HG02981 (cell line): ENCODE measurements around the gene PRKCSH.
"Not testable (repeated sequence)": the region's sequence is repeated elsewhere in the genome, so short reads cannot be mapped to it uniquely, and the experiment has no call there.

Source experiments
- ATAC-seq: cut with Tn5 transposase; IDR thresholded peaks from one replicate; pipeline ENCODE4 v1.9.1; 2021; ENCODE audit warnings: mild to moderate bottlenecking, moderate library complexity; ENCODE audit not compliant: unreplicated experiment

Gene PRKCSH

DNA sequence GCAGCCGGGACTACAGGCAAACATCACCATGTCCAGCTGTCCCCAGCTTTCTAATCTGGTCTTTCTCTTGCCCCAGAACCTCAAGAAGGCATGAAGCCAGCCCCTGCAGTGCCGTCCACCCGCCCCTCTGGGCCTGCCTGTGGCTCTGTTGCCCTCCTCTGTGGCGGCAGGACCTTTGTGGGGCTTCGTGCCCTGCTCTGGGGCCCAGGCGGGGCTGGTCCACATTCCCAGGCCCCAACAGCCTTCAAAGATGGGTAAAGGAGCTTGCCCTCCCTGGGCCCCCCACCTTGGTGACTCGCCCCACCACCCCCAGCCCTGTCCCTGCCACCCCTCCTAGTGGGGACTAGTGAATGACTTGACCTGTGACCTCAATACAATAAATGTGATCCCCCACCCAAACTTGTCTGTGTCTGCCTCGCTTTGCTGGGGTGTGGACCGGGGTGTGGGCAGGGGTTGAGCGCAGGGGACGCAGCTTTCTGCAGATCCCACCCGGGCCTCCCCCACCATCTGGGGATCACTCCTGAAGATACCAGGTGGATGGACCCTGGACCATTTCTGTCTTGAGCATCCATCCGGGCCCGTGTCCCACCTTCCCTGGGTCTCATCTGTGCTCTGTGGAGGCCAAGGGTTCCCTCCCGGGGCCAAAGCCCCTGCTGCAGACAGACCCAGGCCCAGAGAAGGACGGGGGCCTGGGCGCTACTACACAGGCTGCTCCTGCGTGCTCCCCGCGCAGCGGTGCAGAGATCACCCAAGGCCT, 15.3 kb downstream of the PRKCSH start:
- no peak for ATAC-seq

DNA sequence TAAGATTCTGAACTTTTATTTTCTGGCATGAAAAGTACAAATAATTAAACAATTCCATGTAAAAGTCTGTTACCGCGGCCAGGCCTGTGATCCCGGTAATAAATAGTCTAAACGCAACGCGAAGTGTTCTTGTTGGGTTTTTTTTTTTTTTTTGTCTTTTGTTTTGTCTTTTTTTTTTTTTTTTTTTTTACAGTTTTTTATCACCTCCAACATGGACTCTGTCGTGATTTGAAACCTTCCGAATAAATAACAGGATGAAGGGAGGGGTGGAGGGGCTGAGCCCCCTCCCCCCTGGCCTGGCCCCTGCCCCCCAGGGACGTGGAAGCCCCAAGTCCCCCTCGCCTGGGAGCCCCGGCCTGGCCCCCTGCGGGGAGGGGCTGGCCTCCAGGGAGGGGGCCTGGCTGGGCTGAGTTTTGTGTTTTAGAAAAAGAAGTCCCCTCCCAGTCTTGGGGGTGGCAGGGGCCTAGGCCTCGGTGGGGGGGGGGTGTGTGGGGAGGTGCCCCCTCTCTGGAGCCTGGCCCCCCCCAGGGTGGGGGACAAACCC, 16.0 kb downstream of the PRKCSH start:
- no peak for ATAC-seq

DNA sequence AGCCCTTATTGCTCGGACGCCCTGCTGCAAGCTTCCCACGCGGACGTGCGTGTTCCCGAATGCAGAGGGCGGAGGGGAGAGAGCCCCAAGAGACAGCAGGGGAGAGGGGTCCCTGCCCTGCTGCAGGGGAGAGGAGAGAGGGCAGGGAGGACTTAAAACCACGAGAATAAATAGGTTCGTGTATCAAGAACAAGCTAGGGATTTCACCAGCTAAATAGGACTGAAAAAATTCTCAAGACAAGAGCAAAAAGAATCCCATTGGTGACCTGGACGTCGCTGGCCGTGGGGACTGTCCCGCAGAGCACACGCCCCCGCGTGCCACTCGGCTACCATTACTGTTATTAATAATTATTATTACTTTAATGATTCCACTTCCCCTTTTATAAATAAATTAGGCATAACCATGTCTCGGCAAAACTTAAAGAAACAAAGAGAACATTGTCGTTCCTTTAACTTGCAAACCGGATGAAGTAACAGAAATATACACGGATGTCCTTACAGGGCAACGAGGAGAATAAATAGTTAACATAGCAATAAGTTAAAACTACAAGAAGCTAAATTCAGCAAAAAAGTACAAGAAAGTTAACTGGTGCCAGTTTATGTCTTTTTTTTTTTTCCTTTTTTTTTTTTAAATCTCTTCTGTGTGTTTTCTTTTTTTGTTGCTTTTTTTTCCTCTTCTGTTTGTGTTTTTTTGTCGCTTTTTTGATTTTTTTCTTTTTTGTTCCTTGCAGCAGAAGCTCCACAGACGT, 16.6 kb downstream of the PRKCSH start:
- ATAC-seq = no peak

DNA sequence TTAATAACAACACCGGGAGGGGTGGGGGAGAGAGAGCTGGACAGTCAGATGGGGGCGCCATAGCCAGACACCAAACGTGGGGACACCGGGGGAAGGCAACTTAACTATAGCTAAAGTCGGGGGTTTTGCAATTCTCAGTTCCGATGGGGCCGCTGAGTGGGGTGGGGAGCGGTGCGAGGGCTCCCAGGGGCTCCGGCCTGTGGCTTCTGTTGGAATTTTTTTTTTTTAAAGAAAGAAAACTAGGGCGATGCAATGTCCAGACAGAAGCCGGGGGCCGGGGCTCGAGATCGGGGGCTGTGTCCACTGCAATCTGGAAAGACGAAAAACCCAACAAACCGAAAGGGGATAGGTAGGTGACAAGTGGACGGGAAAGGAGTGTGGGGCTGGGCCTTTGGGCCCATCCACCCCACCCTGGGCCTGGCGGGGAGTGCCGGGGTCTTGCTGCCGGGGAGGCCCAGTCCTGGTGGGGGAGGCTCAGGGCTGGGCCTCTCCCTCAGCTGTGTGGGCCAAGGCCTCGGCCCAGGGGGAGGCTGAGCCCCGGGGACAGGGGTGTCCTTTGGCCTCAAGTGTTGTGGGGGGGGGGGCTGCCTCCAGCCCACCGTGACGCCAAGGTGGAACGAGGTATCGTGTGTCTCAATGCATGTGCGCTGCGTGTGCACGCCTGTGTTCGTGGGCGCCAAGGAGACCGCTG, 17.3 kb downstream of the PRKCSH start:
- ATAC-seq = no peak

DNA sequence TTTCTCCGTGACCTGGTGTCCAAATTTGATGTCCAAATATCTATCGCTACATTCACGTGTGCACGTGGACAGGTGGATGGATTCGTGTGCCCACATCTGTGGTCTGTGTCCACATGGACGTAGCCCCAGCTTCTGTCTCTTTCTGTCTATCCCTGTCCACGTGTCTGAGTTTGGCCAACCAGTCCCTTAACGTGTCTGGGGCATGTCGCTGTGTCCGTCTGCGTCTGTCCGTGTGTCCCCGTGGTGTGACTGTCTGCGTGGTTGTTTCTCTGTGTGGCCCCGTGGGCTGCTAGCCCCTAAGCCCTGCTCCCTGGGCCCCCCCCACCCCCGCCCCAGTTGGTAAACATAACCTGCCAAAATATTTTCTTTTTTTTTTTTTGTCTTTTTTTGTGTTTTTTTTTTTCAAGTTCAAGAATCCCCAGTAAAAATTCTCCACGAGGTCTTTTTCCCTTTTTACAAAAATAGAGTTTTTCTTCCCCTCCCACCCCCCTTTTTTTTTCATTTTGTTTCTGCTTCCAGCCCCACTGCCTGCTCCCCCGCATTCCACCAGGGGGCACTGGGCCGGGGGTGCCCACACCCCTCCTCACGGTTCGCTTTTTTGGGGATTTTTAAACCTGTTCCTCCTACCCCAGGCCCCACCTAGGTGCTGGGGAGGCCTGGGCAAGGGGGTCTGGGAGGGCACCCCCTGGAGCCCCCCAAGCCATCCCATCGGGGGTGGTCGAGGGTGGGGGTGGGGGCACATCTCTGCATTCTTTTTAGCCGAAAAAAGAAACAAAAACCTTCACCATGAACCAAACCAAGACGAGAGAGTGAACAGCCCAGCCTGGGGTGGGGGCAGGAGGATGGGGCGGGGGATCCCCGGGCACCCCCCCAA, 18.3 kb downstream of the PRKCSH start:
- ATAC-seq = no peak

DNA sequence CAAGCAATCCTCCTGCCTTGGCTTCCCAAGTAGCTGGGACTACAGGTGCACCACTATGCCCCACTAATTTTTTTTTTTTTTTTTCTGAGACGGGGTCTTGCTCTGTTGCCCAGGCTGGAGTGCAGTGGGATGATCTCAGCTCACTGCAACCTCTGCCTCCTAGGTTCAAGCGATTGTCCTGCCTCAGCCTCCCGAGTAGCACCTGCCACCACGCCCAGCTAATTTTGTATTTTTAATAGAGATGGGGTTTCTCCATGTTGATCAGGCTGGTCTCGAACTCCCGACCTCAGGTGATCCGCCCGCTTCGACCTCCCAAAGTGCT, 19.8 kb downstream of the PRKCSH start:
- not testable (repeated sequence) for ATAC-seq

DNA sequence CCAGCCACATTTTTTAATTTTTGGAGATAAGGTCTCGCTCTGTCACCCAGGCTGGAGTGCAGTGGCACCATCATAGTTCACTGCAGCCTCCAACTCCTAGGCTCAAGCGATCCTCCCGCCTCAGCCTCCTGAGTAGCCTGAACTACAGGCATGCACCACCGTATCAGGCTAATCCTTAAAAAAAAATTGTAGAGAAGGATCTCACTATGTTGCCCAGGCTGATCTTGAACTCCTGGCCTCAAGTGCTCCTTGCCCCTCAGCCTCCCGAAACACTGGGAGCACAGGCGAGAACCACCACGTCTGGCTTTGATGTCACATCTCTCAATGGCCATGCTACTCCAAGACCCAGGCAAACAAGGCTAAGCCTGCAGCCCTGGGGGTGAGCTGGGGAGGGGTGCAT, 21.2 kb downstream of the PRKCSH start:
- ATAC-seq = no peak

DNA sequence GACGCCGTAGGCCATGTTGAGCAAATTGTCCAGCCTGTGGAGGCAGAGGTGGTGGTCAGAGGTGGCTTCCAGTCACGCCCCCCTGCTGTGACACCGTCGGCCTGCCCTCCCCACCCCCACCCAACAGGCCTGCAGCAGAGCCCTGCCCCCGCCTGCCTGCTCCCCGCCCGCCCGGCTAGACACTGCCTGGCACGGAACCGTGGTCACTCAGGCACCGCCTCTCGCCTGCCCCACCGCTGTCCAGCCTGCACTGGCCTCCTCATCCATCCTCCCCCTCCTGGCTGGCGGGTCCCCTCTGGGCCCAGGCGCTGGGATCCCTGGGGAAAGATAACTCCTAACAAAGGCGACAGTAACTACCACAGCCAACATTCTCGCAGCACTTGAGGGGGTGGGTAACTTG, 21.7 kb downstream of the PRKCSH start:
- ATAC-seq = no peak

DNA sequence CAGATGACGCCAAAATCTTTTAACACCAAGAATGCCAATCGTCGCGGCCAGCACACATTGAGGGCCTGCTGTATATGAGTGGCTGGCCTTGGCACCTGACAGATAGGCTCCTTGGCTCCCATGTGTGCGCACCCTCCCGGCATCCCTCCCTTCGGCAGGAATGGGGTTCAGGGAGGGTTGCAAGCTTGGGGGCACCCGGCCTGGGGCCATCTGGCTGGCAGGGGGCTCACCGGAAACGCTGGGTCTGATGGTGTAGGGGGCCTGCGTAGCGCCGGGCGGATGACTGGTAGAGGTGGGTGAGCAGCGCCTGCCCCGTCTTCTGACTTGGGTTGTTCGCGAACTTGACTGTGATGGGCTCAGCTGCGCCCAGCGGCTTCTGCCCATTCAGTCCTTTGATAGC, 22.4 kb downstream of the PRKCSH start:
- no peak for ATAC-seq

DNA sequence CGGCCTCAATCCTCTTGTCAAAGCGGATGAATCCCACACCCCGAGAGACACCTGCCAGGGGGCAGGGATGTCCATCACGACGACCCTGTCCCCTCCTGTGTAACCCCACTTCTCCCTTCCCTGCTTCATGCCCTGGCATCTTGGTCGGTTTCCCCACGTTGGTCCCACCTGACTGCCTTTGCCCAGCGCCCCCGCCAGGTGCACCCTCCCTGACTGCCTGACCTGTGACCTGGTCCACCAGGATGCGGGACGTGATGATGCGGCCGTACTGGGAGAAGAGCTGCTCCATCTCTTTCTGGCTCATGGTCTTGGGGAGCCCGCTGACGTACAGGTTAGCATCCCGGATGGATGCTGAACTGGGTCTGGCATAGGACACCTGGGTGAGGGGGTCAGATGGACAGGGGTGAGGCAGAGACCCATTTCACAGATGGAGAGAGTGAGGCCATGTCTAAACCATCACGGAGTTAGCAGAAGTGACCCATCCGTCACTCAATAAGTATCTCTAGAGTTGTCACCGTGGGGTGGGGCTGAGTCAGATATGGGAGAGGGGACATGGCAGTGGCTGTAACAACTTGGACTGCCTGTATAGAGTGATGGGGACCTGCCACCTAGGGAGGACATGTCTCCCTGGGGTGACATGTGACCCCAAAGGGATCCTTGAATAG, 22.9 kb downstream of the PRKCSH start:
- no peak for ATAC-seq

DNA sequence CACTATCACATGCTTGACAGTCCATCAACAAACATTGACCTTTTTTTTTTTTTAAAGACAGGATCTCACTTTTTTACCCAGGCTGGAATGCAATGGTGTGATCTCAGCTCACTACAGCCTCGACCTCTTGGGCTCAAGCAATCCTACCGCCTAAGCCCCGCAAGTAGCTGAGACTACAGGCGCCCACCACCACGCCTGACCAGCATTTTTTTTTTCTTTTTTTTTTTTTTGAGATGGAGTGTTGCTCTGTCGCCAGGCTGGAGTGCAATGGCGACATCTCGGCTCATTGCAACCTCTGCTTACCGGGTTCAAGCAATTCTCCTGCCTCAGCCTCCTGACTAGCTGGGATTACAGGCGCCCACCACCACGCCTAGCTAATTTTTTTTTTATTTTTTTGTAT, 23.5 kb downstream of the PRKCSH start:
- not testable (repeated sequence) for ATAC-seq

DNA sequence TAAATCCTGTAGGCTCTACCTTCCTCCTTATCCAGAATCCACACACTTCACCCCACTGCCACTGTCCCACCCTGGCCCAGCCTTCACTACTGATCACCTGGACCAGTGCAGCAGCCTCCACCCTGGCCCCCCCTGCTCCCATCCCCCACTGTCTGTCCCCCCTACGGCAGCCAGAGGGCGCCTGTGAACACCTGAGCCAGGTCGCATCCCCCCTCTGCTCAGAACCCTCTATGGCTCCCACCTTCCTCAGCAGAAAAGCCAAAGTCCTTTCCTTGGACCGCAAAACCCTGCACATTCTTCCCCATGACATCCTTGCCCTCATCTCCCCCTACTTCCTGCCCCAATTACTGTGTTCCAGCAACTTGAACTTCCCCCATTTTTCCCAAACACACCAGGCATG, 24.8 kb downstream of the PRKCSH start:
- ATAC-seq = no peak

DNA sequence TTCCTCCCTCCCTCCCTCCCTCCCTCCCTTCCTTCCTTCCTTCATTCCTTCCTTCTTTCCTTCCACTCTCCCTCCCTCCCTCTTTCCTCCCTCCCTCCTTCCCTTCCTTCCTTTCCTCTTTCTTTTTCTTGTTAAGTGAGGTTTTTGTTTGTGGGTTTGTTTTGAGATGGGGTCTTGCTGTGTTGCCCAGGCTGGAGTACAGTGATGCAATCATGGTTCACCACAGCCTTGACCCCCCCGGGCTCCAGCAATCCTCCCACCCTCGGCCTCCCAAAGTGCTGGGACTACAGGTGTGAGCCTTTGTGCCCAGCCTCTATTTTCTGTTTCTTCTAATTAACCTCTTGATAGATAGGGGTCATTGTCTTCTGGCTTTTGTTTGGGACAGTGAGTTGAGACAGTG, 26.0 kb downstream of the PRKCSH start:
- no peak for ATAC-seq

DNA sequence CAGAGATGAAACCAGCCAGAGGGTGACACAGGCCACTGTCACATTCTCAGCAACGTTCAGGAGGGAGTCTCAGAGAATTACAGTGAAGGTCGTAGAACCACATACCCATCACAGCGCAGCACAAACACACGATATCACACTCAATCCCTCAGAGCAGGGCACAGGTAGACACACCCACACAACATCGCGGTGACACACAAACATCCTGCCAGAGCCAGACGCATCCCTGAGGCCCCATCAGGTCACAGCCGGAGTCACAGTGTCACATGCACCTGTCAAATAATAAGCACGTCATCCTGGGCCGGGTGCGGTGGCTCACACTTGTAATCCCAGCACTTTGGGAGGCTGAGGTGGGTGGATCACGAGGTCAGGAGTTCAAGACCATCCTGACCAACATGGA, 28.0 kb downstream of the PRKCSH start:
- ATAC-seq = no peak

DNA sequence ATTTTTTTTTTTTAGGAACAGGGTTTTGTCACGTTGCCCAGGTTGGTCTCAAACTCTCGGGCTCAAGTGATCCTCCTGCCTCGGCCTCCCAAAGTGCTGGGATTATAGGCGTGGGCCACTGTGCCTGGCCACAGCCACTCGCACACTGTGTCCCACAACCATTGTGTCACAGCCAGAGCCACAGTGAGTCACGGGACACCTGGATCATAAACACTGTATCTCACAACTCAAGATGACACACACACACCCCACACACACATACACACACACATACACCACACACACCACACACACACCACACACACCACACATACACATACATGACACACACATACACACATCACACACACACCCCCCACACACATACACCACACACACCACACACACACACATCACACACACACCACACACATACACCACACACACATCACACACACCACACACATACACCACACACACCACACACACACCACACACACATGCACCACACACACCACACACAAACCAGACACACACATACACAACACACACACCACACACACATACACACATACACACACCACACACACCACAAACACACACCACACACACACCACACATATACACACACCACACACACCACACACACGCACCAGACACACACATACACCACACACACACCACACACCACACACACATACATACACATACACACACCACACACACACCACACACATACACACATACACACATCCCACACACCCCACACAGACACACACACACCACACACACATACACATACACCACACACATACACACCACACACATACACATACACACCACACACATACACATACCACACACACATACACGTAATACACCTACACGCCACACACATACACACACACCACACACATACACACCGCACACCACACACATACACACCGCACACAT, 29.2 kb downstream of the PRKCSH start:
- ATAC-seq = no peak

DNA sequence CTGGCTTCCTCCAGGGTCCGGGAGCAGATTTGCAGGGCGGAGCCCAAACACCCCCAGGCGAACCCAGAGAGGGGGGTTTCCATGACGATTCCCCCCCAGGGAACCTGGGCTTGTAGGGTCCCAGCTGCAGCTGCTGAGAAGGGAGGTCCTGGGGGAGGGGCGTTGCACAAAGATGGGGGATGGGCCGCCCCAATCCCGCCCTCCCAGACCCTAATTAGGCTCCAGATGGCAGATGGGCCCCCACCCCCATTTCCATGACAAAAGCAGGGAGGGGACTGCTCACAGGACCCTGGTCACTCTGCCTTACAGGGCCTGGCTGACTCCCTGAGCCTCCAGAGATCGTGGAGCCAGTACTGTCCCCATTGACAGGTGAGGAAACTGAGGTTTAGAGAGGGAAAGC, 30.2 kb downstream of the PRKCSH start:
- ATAC-seq = no peak

DNA sequence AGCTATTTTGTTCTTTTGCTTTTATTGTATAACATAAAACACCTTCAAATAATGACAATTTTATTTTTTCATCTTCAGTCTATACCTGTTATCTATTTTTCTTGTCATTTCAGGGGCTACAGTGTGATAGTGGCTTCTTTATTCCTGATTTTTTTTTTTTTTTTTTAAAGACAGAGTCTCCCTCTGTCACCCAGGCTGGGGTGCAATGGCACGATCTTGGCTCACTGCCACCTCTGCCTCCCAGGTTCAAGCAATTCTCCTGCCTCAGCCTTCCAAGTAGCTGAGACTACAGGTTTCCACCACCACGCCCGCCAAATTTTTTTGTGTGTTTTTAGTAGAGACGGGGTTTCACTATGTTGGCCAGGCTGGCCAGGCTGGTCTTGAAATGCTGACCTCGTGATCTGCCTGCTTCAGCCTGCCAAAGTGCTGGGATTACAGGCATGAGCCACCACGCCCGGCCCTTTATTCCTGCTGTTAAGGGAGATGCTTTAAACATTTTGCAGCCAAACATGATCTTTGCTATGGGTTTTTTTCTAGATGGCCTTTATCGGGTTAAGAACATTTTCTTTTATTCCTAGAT, 32.9 kb downstream of the PRKCSH start:
- not testable (repeated sequence) for ATAC-seq

DNA sequence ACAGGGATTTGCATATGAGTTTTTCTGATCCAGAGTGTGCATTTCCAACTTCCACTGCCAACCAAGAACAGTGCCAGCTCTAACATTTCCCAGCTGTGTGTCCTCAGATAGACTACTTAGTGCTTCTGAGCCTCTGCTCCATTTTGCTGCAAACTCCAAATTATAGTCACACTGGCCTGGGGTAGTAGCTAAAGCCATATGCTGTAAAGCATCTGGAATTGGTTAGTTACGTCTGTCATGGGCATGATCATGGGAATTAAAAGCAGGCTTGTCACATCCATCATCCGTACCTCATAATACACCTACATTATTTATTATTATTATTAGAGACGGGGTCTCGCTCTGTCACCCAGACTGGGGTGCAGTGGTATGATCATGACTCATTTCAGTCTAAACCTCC, 38.3 kb downstream of the PRKCSH start:
- no peak for ATAC-seq

DNA sequence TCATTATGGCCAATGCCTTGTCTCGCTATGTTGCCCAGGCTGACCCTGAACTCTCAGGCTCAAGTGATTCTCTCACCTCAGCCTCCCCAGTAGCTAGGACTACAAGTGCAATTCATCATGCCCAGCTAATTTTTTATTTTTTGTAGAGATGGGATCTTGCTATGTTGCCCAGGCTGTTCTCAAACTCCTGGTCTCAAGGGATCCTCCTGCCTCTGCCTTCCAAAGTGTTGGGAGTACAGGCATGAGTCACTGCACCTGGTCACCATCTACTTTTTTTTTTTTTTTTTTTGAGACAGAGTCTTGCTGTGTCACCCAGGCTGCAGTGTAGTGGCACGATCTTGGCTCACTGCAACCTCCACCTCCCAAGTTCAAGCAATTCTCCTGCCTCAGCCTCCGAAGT, 39.9 kb downstream of the PRKCSH start:
- ATAC-seq = not testable (repeated sequence)
